ENCODE data around the gene PUS1.

Gene PUS1

DNA sequence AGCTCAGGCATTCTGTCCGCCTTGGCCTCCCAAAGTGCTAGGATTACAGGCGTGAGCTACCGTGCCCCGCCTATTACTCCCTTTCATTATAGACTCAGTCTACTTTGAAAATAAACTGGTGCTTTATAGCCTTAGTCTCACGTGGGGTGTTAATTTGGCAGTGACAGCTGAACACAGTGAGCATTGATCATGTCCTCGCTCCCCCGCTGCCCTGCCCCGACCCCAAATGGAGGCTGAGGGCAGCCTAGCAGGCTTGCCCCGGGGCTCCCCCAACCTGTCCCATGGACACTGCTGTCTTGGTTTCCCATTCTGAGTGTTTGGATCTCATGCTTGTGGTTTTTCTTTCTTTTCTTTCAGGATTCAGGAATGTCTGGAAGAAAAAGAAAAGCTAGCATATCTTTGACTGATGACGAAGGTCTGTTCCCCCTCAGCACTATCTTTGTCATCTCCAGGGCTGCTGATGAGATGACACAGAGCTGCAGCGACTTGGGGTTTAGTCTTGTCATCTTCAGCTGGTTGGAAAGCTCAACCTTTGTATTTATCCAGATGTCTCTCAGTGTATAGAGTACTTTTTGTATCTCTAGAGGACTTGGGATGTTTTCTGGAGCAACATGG, 62.8 kb downstream of the PUS1 start:
- no peak for DNase-seq (ENCODE audit: low read depth)
- in situ Hi-C loops (cut with HindIII; ENCODE audit: low sequenced_read_pairs) = no loop called here

DNA sequence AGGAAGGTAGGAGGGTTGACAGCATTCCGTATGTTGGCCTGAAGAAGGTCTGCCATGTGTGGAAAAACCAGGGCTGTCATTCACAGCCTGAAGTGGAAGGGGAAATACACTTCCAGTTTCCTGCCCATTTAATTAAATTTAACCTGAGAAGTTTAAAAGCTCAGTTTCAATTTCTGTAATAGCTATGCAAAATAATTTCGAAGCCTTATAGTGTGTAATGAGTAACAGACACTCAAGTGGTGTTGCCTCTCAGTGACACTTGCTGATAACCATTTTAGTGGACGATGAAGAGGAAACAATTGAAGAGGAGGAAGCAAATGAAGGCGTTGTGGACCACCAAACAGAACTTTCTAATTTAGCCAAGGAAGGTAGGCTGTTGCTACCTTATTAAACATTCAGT, 65.5 kb downstream of the PUS1 start:
- TF ChIP-seq, protein P1, sequence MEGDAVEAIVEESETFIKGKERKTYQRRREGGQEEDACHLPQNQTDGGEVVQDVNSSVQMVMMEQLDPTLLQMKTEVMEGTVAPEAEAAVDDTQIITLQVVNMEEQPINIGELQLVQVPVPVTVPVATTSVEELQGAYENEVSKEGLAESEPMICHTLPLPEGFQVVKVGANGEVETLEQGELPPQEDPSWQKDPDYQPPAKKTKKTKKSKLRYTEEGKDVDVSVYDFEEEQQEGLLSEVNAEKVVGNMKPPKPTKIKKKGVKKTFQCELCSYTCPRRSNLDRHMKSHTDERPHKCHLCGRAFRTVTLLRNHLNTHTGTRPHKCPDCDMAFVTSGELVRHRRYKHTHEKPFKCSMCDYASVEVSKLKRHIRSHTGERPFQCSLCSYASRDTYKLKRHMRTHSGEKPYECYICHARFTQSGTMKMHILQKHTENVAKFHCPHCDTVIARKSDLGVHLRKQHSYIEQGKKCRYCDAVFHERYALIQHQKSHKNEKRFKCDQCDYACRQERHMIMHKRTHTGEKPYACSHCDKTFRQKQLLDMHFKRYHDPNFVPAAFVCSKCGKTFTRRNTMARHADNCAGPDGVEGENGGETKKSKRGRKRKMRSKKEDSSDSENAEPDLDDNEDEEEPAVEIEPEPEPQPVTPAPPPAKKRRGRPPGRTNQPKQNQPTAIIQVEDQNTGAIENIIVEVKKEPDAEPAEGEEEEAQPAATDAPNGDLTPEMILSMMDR (IDR thresholded peaks at IDR 0.05; ENCODE audit: low read depth, low read length, missing control alignments) = no peak
- in situ Hi-C loops (cut with HindIII; ENCODE audit: low sequenced_read_pairs) = no loop called here
- H3K4me3 ChIP-seq (ENCODE audit: low read depth, low read length) = no peak overlapping the region
- DNase-seq (ENCODE audit: low read depth) = no peak

More for the DNA sequence above, 62.8 kb downstream of the PUS1 start:
- TF ChIP-seq, protein P1 (IDR thresholded peaks at IDR 0.05; ENCODE audit: low read depth, low read length, missing control alignments) = no peak
- no peak overlapping the region for H3K4me3 ChIP-seq (ENCODE audit: low read depth, low read length)
